ENCODE measurements around the gene GSTM4.

DNA sequence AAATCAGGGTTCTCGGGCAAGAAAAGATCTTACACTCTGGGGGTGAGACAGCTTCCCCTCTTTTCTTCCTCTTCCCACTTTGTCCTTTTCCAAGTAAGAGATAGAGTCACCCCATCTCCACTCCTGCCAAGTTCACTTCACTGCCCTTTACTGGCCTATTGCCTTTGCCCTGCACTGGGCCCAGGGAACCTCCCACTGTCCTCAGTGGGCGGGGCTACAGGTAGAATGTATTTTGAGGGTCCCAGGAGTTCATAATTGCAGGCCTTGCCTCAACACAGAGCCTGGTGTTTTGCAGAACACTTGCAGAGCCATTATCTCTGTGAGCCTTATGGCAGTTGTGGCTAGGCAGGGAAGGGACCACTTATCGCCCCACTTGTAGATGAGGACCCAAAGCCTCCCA is 33.0 kb upstream of the GSTM4 start:
- TF ChIP-seq, protein P1, sequence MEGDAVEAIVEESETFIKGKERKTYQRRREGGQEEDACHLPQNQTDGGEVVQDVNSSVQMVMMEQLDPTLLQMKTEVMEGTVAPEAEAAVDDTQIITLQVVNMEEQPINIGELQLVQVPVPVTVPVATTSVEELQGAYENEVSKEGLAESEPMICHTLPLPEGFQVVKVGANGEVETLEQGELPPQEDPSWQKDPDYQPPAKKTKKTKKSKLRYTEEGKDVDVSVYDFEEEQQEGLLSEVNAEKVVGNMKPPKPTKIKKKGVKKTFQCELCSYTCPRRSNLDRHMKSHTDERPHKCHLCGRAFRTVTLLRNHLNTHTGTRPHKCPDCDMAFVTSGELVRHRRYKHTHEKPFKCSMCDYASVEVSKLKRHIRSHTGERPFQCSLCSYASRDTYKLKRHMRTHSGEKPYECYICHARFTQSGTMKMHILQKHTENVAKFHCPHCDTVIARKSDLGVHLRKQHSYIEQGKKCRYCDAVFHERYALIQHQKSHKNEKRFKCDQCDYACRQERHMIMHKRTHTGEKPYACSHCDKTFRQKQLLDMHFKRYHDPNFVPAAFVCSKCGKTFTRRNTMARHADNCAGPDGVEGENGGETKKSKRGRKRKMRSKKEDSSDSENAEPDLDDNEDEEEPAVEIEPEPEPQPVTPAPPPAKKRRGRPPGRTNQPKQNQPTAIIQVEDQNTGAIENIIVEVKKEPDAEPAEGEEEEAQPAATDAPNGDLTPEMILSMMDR (conservative IDR thresholded peaks at IDR 0.05; ENCODE audit: low read length): no peak
- no peak for TF ChIP-seq EZH2phosphoT487 (IDR thresholded peaks at IDR 0.05; ENCODE audit: borderline replicate concordance, low read depth, low read length)
